ENCODE results near the gene DCTPP1. TPM values are rescaled to one million over a fixed set of nuclear protein-coding genes. Genes with fewer than 3 reads are reported as not detected.

The DCTPP1 gene
- total RNA-seq, 2 donors from 2014 or later = 31.6 to 37.6 TPM

DNA sequence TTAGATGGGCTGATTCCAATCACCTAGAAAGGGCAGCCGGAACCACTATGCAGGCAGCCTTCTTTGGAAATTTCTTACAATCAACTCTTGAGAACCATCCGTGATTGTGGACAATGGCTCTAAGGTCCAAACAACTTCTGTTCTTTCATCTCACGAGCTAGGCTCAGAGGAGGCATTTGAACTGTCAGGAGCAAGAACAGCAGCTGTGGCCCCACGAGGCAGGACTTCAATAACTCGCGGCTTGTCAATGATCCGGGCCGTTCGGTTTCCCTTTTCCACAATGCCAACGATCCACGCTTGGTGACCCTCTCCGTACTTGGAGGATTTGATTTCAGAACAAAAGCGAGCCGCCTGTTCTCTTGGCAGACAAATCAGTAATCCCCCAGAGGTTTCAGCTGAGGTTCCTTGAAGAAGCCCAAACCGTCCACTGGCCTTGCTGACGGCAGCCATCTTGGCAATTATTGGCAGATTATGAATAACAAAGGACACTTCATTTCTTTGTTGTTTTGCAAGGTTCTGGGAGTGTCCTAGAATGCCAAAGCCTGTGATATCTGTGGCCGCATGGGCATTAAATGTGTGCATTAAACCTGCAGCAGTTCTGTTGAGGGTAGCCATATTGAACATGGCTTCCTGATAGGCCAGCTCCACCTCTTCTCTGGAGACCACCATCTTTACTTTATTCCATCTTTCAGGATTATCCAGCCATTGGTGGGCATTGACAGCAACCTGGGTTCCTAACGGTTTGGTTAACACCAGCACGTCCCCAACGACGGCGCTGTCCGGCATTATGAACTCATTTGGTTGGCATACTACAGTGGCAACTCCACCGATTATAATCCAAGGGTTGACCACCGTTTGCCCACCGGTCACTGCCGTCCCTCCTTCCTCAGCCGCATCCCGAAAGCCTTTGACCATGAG, 14.7 kb upstream of the DCTPP1 start:
- 92% methylated on average over 29 of the region's 29 CpGs for whole genome bisulfite sequencing
- no peaks in the 10 kb centered on the region for H3K36me3 ChIP-seq
- H3K9me3 ChIP-seq = no peaks in the 10 kb centered on the region
- DNase-seq (ENCODE audit: low spot score) = no peak
- H3K4me3 ChIP-seq = peak overlapping the region; percentile 83 to 99
- no peaks in the 10 kb centered on the region for H3K27me3 ChIP-seq (replicated peaks; ENCODE audit: insufficient read depth)
- intact Hi-C loops (cut with DNase I) = no loop called here
- no peaks in the 10 kb centered on the region for H3K4me1 ChIP-seq (replicated peaks)
- H3K27ac ChIP-seq = no peak overlapping the region
- no peak for TF ChIP-seq POLR2AphosphoS5 (IDR thresholded peaks at IDR 0.05)
- no peak for TF ChIP-seq POLR2A (IDR thresholded peaks at IDR 0.05)
- TF ChIP-seq, protein P1, sequence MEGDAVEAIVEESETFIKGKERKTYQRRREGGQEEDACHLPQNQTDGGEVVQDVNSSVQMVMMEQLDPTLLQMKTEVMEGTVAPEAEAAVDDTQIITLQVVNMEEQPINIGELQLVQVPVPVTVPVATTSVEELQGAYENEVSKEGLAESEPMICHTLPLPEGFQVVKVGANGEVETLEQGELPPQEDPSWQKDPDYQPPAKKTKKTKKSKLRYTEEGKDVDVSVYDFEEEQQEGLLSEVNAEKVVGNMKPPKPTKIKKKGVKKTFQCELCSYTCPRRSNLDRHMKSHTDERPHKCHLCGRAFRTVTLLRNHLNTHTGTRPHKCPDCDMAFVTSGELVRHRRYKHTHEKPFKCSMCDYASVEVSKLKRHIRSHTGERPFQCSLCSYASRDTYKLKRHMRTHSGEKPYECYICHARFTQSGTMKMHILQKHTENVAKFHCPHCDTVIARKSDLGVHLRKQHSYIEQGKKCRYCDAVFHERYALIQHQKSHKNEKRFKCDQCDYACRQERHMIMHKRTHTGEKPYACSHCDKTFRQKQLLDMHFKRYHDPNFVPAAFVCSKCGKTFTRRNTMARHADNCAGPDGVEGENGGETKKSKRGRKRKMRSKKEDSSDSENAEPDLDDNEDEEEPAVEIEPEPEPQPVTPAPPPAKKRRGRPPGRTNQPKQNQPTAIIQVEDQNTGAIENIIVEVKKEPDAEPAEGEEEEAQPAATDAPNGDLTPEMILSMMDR (IDR thresholded peaks at IDR 0.05) = no peak

DNA sequence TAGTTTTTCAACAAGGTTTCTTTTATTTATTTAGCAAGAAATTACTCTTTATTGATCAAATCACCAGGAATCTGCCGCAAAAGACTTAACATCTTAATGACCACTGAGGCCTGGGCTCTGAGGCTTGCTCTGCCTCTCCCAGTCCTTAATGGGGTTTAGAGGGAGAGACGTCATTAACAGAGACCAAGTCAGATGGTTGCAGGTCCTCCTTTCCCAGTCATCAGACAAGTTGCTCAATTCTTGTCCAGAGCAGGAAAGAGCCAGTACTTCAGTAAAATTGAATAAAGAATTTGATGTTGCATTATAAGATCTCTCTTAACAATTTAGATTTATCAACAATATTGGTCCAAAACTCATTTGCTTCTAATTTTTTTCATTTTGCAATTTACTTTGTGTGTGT, 13.8 kb upstream of the DCTPP1 start:
- intact Hi-C loops (cut with DNase I) = no loop called here
- Histone ChIP-seq H3K27ac (no peak overlapping the region), H3K4me3 (no peak overlapping the region), H3K9me3 (no peaks in the 10 kb centered on the region), H3K4me1 (replicated peaks) (no peaks in the 10 kb centered on the region), H3K36me3 (no peaks in the 10 kb centered on the region), H3K27me3 (replicated peaks; ENCODE audit: insufficient read depth) (no peaks in the 10 kb centered on the region)
- TF ChIP-seq, protein P1 (IDR thresholded peaks at IDR 0.05) = no peak
- WGBS = 80% methylated on average over 2 of the region's 2 CpGs
- DNase-seq (ENCODE audit: low spot score) = no peak

- WGBS = 85% methylated on average over 6 of the region's 6 CpGs
- no peak overlapping the region for H3K4me3 ChIP-seq
- intact Hi-C loops (cut with DNase I) = no loop called here
Observed at GRCh38 chr16:30439720-30440348, 10.0 kb upstream of the DCTPP1 start.

DNA sequence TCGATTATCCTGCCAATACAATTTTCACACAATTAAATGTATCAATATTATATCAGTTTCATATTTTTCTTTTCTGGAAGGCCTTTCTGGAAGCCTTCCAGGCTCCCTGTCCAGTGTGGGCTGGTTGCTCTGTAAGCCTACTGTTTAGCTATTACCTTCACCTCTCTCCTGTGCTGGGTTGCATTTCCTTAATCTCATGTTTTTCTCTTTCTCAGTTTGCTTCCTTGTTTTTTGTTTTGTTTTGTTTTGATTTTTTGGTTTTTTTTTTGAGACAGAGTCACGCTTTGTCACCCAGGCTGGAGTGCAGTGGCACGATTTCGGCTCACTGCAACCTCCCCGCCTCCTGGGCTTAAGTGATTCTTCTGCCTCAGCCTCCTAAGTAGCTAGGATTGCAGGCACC, 9.0 kb upstream of the DCTPP1 start:
- Histone ChIP-seq H3K4me3 (no peak overlapping the region), H3K27ac (no peak overlapping the region), H3K4me1 (replicated peaks) (no peaks in the 10 kb centered on the region), H3K27me3 (replicated peaks; ENCODE audit: insufficient read depth) (no peaks in the 10 kb centered on the region), H3K36me3 (no peaks in the 10 kb centered on the region), H3K9me3 (no peaks in the 10 kb centered on the region)
- intact Hi-C loops (cut with DNase I) = no loop called here
- 88% methylated on average over 5 of the region's 5 CpGs for WGBS
- TF ChIP-seq POLR2AphosphoS5 (IDR thresholded peaks at IDR 0.05) = no peak
- no peak for TF ChIP-seq POLR2A (IDR thresholded peaks at IDR 0.05)
- TF ChIP-seq, protein P1 (IDR thresholded peaks at IDR 0.05) = no peak
- DNase-seq (ENCODE audit: low spot score) = no peak

More at GRCh38 chr16:30439720-30440348, 10.0 kb upstream of the DCTPP1 start:
- H3K4me1 ChIP-seq (replicated peaks) = no peaks in the 10 kb centered on the region
- no peaks in the 10 kb centered on the region for H3K27me3 ChIP-seq (replicated peaks; ENCODE audit: insufficient read depth)
- no peak for DNase-seq (ENCODE audit: low spot score)
- TF ChIP-seq, protein P1 (IDR thresholded peaks at IDR 0.05) = no peak
- TF ChIP-seq POLR2A (IDR thresholded peaks at IDR 0.05) = no peak
- no peak for TF ChIP-seq POLR2AphosphoS5 (IDR thresholded peaks at IDR 0.05)
- H3K27ac ChIP-seq = no peak overlapping the region
- no peaks in the 10 kb centered on the region for H3K36me3 ChIP-seq
- no peaks in the 10 kb centered on the region for H3K9me3 ChIP-seq
